ENCODE data around the gene FRMD1. TPM values are rescaled to one million over a fixed set of nuclear protein-coding genes. Genes with fewer than 3 reads are reported as not detected.

FRMD1 gene
- polyA plus RNA-seq, 1 donor = 5.9 TPM

DNA sequence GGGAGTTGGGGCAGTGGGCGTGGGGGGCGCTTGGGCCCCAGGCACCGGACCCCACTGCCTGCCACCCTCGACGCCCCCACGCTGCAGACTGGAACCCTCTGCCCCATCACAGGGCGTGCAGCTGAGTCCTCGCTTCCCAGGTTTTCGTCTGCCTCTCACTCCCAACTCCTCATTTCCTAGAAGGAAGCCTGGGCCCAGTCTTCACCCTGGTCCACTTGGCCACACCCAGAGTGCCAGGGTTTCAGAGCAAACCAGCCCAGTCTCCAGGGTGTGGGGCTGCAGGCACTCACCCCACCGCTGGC lies 30.3 kb downstream of the FRMD1 start:
- no peaks in the 10 kb centered on the region for H3K4me1 ChIP-seq (ENCODE audit: control insufficient read depth, insufficient read depth, low read length)
- no peak for DNase-seq
- no peaks in the 10 kb centered on the region for H3K36me3 ChIP-seq (ENCODE audit: control insufficient read depth, insufficient read depth, low read length)
- no CpG with 5 or more reads among the region's 10 CpGs for WGBS (ENCODE audit: insufficient coverage, low lambda C conversion rate)
- H3K27ac ChIP-seq (ENCODE audit: low read length) = no peak overlapping the region
- no peaks in the 10 kb centered on the region for H3K27me3 ChIP-seq (ENCODE audit: control insufficient read depth, insufficient read depth, low read length)
- no peak overlapping the region for H3K4me3 ChIP-seq (ENCODE audit: low read length)
- H3K9me3 ChIP-seq (ENCODE audit: control insufficient read depth, low read depth, low read length) = peaks cover 9% of the 10 kb centered on the region

- no peaks in the 10 kb centered on the region for H3K27me3 ChIP-seq (ENCODE audit: control insufficient read depth, insufficient read depth, low read length)
- WGBS (ENCODE audit: insufficient coverage, low lambda C conversion rate) = no CpG with 5 or more reads among the region's 31 CpGs
- no peak for DNase-seq
Observed at GRCh38 chr6:168047841-168048723, 30.9 kb downstream of the FRMD1 start.

DNA sequence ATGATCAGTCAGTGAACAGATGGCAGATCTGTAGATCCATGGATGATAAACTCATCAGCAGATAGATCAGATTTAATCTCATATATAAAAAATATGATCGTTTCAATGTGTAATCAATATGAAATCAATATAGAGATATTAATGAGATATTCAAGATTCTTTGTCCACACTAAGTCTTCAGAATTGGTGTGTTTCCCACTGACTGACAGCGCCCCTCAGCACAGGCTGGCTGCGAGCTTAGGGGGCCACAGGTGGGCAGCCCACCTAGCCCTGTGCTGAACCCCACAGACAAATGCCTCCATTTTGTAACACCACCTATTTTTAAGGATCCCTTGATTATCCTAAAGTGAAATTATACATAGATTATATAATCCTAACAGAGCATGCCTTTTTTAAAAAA lies 32.3 kb downstream of the FRMD1 start:
- 100% methylated on average over 1 of the region's 3 CpGs for WGBS (ENCODE audit: insufficient coverage, low lambda C conversion rate)
- Histone ChIP-seq H3K9me3 (ENCODE audit: control insufficient read depth, low read depth, low read length) (peaks cover 29% of the 10 kb centered on the region), H3K4me1 (ENCODE audit: control insufficient read depth, insufficient read depth, low read length) (no peaks in the 10 kb centered on the region), H3K27ac (ENCODE audit: low read length) (no peak overlapping the region), H3K4me3 (ENCODE audit: low read length) (no peak overlapping the region), H3K27me3 (ENCODE audit: control insufficient read depth, insufficient read depth, low read length) (no peaks in the 10 kb centered on the region), H3K36me3 (ENCODE audit: control insufficient read depth, insufficient read depth, low read length) (no peaks in the 10 kb centered on the region)
- DNase-seq = no peak

More at GRCh38 chr6:168047841-168048723, 30.9 kb downstream of the FRMD1 start:
- H3K9me3 ChIP-seq (ENCODE audit: control insufficient read depth, low read depth, low read length) = peaks cover 15% of the 10 kb centered on the region
- no peaks in the 10 kb centered on the region for H3K36me3 ChIP-seq (ENCODE audit: control insufficient read depth, insufficient read depth, low read length)
- H3K4me1 ChIP-seq (ENCODE audit: control insufficient read depth, insufficient read depth, low read length) = no peaks in the 10 kb centered on the region
- H3K27ac ChIP-seq (ENCODE audit: low read length) = no peak overlapping the region
- no peak overlapping the region for H3K4me3 ChIP-seq (ENCODE audit: low read length)

DNA sequence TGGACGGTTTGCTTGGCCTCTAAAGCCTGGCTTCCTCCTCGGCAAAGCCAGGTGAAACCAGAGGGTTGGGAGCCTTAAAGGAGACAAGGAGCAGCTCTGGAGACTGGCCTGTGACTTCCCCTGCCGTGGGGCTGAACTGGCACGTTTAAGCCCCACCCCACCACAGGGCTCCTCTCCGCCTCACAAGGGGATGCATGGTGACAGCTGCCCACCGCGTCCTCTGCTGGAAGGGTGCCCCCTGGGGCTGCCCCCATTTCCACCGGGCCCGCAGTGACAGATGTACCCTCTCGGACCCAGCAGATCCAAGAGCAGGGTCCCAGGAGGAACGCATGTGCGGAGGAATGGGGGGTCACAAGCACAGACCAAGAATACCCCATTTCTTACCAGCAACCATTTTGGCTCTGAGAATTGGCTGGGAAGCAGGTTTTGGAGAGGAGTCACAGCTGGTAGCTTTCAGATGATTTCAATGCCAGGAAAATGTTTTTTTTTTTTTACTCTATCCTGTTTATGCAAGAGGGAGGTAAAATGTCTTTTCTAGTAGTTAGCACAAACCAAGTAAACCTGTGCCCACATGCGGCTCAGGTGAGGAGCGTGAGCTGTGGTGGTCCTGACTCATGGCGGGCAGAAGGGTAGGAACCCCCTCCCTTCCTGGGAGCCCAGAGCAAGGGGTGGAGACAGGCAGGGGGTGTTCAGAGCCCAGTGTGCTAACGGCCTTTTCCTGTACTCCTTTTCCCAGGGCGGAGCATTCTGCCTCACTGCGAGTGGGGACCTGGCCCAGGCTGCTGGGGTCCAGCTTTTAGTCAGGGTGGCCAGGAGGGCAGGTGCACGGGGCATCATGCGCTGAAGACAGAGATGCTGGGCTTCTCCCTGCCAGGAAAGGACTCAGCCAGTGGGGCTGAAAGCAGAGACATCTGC lies 33.0 kb downstream of the FRMD1 start:
- H3K27ac ChIP-seq (ENCODE audit: low read length) = no peak overlapping the region
- no peak overlapping the region for H3K4me3 ChIP-seq (ENCODE audit: low read length)
- no peak for DNase-seq
- no CpG with 5 or more reads among the region's 20 CpGs for WGBS (ENCODE audit: insufficient coverage, low lambda C conversion rate)
- H3K36me3 ChIP-seq (ENCODE audit: control insufficient read depth, insufficient read depth, low read length) = no peaks in the 10 kb centered on the region
- H3K4me1 ChIP-seq (ENCODE audit: control insufficient read depth, insufficient read depth, low read length) = no peaks in the 10 kb centered on the region
- H3K9me3 ChIP-seq (ENCODE audit: control insufficient read depth, low read depth, low read length) = peaks cover 36% of the 10 kb centered on the region
- no peaks in the 10 kb centered on the region for H3K27me3 ChIP-seq (ENCODE audit: control insufficient read depth, insufficient read depth, low read length)

DNA sequence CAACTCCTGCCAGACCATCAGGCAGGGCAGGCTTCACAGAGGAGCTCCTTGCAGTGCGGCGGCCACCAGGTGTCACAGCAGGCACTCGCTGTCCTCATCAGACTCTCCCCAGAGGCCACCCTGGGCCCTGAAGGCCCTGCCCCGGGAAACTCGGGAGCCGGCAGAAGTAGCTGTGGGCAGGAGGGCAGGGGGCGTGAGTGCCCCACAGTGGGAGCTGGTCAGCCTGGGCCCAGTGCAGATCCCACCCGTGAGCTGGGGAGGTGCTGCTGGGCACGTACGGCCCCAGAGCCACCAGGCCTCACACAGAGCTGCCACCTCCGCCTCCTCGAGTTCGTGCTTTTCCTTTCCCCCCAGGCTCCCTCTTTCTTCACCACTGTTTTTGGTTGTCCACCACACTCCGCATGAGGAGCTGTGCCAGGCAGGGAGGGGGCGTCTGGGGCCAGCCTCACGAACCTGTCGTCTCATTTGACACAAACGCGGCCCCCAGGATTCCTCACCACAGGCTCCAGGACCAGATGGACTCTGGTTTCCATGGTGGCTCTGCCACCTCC lies 33.8 kb downstream of the FRMD1 start:
- no peaks in the 10 kb centered on the region for H3K27me3 ChIP-seq (ENCODE audit: control insufficient read depth, insufficient read depth, low read length)
- H3K9me3 ChIP-seq (ENCODE audit: control insufficient read depth, low read depth, low read length) = peaks cover 41% of the 10 kb centered on the region
- DNase-seq = no peak
- H3K4me3 ChIP-seq (ENCODE audit: low read length) = no peak overlapping the region
- no peaks in the 10 kb centered on the region for H3K4me1 ChIP-seq (ENCODE audit: control insufficient read depth, insufficient read depth, low read length)
- no peaks in the 10 kb centered on the region for H3K36me3 ChIP-seq (ENCODE audit: control insufficient read depth, insufficient read depth, low read length)
- WGBS (ENCODE audit: insufficient coverage, low lambda C conversion rate) = no CpG with 5 or more reads among the region's 19 CpGs
- no peak overlapping the region for H3K27ac ChIP-seq (ENCODE audit: low read length)

- no peaks in the 10 kb centered on the region for H3K4me1 ChIP-seq (ENCODE audit: control insufficient read depth, insufficient read depth, low read length)
- DNase-seq = no peak
- H3K36me3 ChIP-seq (ENCODE audit: control insufficient read depth, insufficient read depth, low read length) = no peaks in the 10 kb centered on the region
- H3K27me3 ChIP-seq (ENCODE audit: control insufficient read depth, insufficient read depth, low read length) = no peaks in the 10 kb centered on the region
- H3K27ac ChIP-seq (ENCODE audit: low read length) = no peak overlapping the region
- WGBS (ENCODE audit: insufficient coverage, low lambda C conversion rate) = 93% methylated on average over 5 of the region's 28 CpGs
- peaks cover 47% of the 10 kb centered on the region for H3K9me3 ChIP-seq (ENCODE audit: control insufficient read depth, low read depth, low read length)
- no peak overlapping the region for H3K4me3 ChIP-seq (ENCODE audit: low read length)
Observed at GRCh38 chr6:168044521-168045130, 34.4 kb downstream of the FRMD1 start.

GRCh38 chr6:168043848-168044415 lies 35.1 kb downstream of the FRMD1 start:
- DNase-seq = no peak
- WGBS (ENCODE audit: insufficient coverage, low lambda C conversion rate) = no CpG with 5 or more reads among the region's 21 CpGs
- no peak overlapping the region for H3K4me3 ChIP-seq (ENCODE audit: low read length)
- H3K27ac ChIP-seq (ENCODE audit: low read length) = no peak overlapping the region
- H3K36me3 ChIP-seq (ENCODE audit: control insufficient read depth, insufficient read depth, low read length) = no peaks in the 10 kb centered on the region
- H3K9me3 ChIP-seq (ENCODE audit: control insufficient read depth, low read depth, low read length) = peaks cover 52% of the 10 kb centered on the region
- H3K27me3 ChIP-seq (ENCODE audit: control insufficient read depth, insufficient read depth, low read length) = no peaks in the 10 kb centered on the region
- no peaks in the 10 kb centered on the region for H3K4me1 ChIP-seq (ENCODE audit: control insufficient read depth, insufficient read depth, low read length)

DNA sequence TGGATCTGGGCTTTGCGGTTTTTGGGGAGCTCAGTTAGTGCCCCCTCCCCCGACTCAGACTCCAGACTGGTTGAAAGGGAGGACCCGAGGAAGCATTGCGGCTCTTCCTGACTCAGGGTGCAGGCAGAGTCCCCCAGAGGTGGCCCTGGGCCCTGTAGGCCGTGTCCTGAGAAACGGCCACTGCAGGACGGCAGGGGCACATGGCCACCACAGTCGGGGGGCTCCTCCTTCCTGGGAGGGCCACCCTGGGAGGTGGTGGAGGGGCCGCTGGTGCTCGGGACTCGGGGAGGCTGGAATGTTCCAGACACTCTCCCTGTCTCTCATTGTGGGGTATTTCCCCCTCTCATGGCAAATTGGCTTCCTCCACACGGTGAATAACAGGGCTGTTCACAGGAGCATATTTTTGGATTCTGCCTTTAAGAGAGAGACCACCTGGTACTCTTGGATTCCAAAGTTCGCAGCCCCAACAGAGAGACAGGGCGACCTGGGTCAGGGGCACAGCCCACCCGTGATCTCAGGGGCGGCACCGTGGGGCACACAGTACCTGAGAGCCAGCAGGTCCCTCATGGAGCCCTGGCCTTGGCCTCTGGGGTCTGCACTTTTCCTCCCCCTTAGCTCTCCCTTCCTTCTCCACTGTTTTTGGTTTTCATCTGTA lies 35.7 kb downstream of the FRMD1 start:
- no peak for DNase-seq
- no peak overlapping the region for H3K4me3 ChIP-seq (ENCODE audit: low read length)
- H3K36me3 ChIP-seq (ENCODE audit: control insufficient read depth, insufficient read depth, low read length) = no peaks in the 10 kb centered on the region
- no peaks in the 10 kb centered on the region for H3K27me3 ChIP-seq (ENCODE audit: control insufficient read depth, insufficient read depth, low read length)
- H3K27ac ChIP-seq (ENCODE audit: low read length) = no peak overlapping the region
- no CpG with 5 or more reads among the region's 17 CpGs for WGBS (ENCODE audit: insufficient coverage, low lambda C conversion rate)
- H3K4me1 ChIP-seq (ENCODE audit: control insufficient read depth, insufficient read depth, low read length) = no peaks in the 10 kb centered on the region
- peaks cover 56% of the 10 kb centered on the region for H3K9me3 ChIP-seq (ENCODE audit: control insufficient read depth, low read depth, low read length)

- no peaks in the 10 kb centered on the region for H3K36me3 ChIP-seq (ENCODE audit: control insufficient read depth, insufficient read depth, low read length)
- H3K27me3 ChIP-seq (ENCODE audit: control insufficient read depth, insufficient read depth, low read length) = no peaks in the 10 kb centered on the region
- no peak overlapping the region for H3K4me3 ChIP-seq (ENCODE audit: low read length)
- no CpG with 5 or more reads among the region's 29 CpGs for WGBS (ENCODE audit: insufficient coverage, low lambda C conversion rate)
- H3K4me1 ChIP-seq (ENCODE audit: control insufficient read depth, insufficient read depth, low read length) = no peaks in the 10 kb centered on the region
- peaks cover 57% of the 10 kb centered on the region for H3K9me3 ChIP-seq (ENCODE audit: control insufficient read depth, low read depth, low read length)
- no peak for DNase-seq
- H3K27ac ChIP-seq (ENCODE audit: low read length) = no peak overlapping the region
Observed at GRCh38 chr6:168042426-168043192, 36.4 kb downstream of the FRMD1 start.
